ENCODE data around the gene CABP1. TPM values are rescaled to one million over a fixed set of nuclear protein-coding genes. Genes with fewer than 3 reads are reported as not detected.
"Not testable (repeated sequence)": the region's sequence is repeated elsewhere in the genome, so short reads cannot be mapped to it uniquely, and the experiment has no call there.

The CABP1 gene
- polyA plus RNA-seq, 3 donors = 4.6 to 5.6 (median 4.7) TPM

- DNase-seq (ENCODE audit: extremely low read depth in 1 of 11, low read depth in 9 of 11, low spot score in 4 of 11) = no peak
These were observed 18.1 kb downstream of the CABP1 start for GRCh38 chr12:120658286-120659150.

- DNase-seq (ENCODE audit: extremely low read depth in 1 of 11, low read depth in 9 of 11, low spot score in 4 of 11) = no peak
These were observed 18.7 kb downstream of the CABP1 start for GRCh38 chr12:120659151-120659525.

- DNase-seq (ENCODE audit: extremely low read depth in 1 of 11, low read depth in 9 of 11, low spot score in 4 of 11) = no peak
These were observed 21.0 kb downstream of the CABP1 start for GRCh38 chr12:120661432-120661831.

- no peak for DNase-seq (ENCODE audit: extremely low read depth in 1 of 11, low read depth in 9 of 11, low spot score in 4 of 11)
These were observed 22.5 kb downstream of the CABP1 start for GRCh38 chr12:120662879-120663278.

- DNase-seq (ENCODE audit: extremely low read depth in 1 of 11, low read depth in 9 of 11, low spot score in 4 of 11) = no peak
These were observed 23.3 kb downstream of the CABP1 start for GRCh38 chr12:120663741-120664140.

- no peak for DNase-seq (ENCODE audit: extremely low read depth in 1 of 11, low read depth in 9 of 11, low spot score in 4 of 11)
These were observed 26.4 kb downstream of the CABP1 start for GRCh38 chr12:120666571-120667390.

- no peak for DNase-seq (ENCODE audit: extremely low read depth in 1 of 11, low read depth in 9 of 11, low spot score in 4 of 11)
These were observed 27.9 kb downstream of the CABP1 start for GRCh38 chr12:120668091-120668867.

- peak in 1 of 11 donors; percentile 13 for DNase-seq (ENCODE audit: extremely low read depth in 1 of 11, low read depth in 9 of 11, low spot score in 4 of 11)
These were observed 28.7 kb downstream of the CABP1 start for GRCh38 chr12:120668868-120669840.

- not testable (repeated sequence) for DNase-seq (ENCODE audit: extremely low read depth in 1 of 11, low read depth in 9 of 11, low spot score in 4 of 11)
These were observed 29.8 kb downstream of the CABP1 start for GRCh38 chr12:120670237-120670636.

GRCh38 chr12:120670667-120671066 lies 30.2 kb downstream of the CABP1 start:
- DNase-seq (ENCODE audit: extremely low read depth in 1 of 11, low read depth in 9 of 11, low spot score in 4 of 11) = no peak

GRCh38 chr12:120674097-120674636 lies 33.7 kb downstream of the CABP1 start:
- no peak for DNase-seq (ENCODE audit: extremely low read depth in 1 of 11, low read depth in 9 of 11, low spot score in 4 of 11)

- no peak for DNase-seq (ENCODE audit: extremely low read depth in 1 of 11, low read depth in 9 of 11, low spot score in 4 of 11)
These were observed 37.5 kb downstream of the CABP1 start for GRCh38 chr12:120677765-120678473.

GRCh38 chr12:120678572-120678971 lies 38.1 kb downstream of the CABP1 start:
- DNase-seq (ENCODE audit: extremely low read depth in 1 of 11, low read depth in 9 of 11, low spot score in 4 of 11) = no peak

GRCh38 chr12:120680165-120680738 lies 39.8 kb downstream of the CABP1 start:
- DNase-seq (ENCODE audit: extremely low read depth in 1 of 11, low read depth in 9 of 11, low spot score in 4 of 11) = no peak

GRCh38 chr12:120684523-120684932 lies 44.1 kb downstream of the CABP1 start:
- DNase-seq (ENCODE audit: extremely low read depth in 1 of 11, low read depth in 9 of 11, low spot score in 4 of 11) = no peak

- no peak for DNase-seq (ENCODE audit: extremely low read depth in 1 of 11, low read depth in 9 of 11, low spot score in 4 of 11)
These were observed 45.1 kb downstream of the CABP1 start for GRCh38 chr12:120685522-120685921.

GRCh38 chr12:120686151-120686689 lies 45.8 kb downstream of the CABP1 start:
- peak; percentile 93 to 97 (median 95) for DNase-seq (ENCODE audit: extremely low read depth in 1 of 11, low read depth in 9 of 11, low spot score in 4 of 11)
